ENCODE measurements around the gene KASH5.

GRCh38 chr19:49342291-49342721 is 45.7 kb upstream of the KASH5 start:
- TF ChIP-seq CTCF (IDR thresholded peaks at IDR 0.05; ENCODE audit: low read depth, low read length) (peak; percentile 18; the same call in 1 of the 2 replicates), EZH2phosphoT487 (IDR thresholded peaks at IDR 0.05; ENCODE audit: low read depth) (no peak)
